ENCODE data around the gene CES2.

CES2 gene

GRCh38 chr16:66908762-66909559 is 26.4 kb upstream of the CES2 start:
- no peak overlapping the region for H3K4me3 ChIP-seq (ENCODE audit: low read length)
- H4K20me1 ChIP-seq (ENCODE audit: insufficient read depth, low read length): no peaks in the 10 kb centered on the region
- no peaks in the 10 kb centered on the region; the same call in 1 of the 2 replicates for H3K27me3 ChIP-seq (ENCODE audit: low read depth, low read length)
- H2AFZ ChIP-seq (ENCODE audit: low read depth, low read length): no peak overlapping the region
- TF ChIP-seq CTCF (IDR thresholded peaks at IDR 0.05; ENCODE audit: low read depth, low read length) (no peak), EZH2phosphoT487 (IDR thresholded peaks at IDR 0.05; ENCODE audit: low read depth) (no peak)
- H3K27ac ChIP-seq (ENCODE audit: low read length): no peak overlapping the region
- H3K4me1 ChIP-seq (ENCODE audit: low read length): no peaks in the 10 kb centered on the region
- no peaks in the 10 kb centered on the region for H3K36me3 ChIP-seq (replicated peaks; ENCODE audit: low read depth, low read length)
- H3K9ac ChIP-seq (ENCODE audit: low read length): no peak overlapping the region
- H3K4me2 ChIP-seq (ENCODE audit: low read length): no peak overlapping the region
- H3K9me3 ChIP-seq (ENCODE audit: insufficient read depth, low read length): no peaks in the 10 kb centered on the region
- no peaks in the 10 kb centered on the region for H3K79me2 ChIP-seq (ENCODE audit: low read length)

- Histone ChIP-seq H3K4me3 (ENCODE audit: low read length) (no peak overlapping the region), H4K20me1 (ENCODE audit: insufficient read depth, low read length) (no peaks in the 10 kb centered on the region), H3K27me3 (ENCODE audit: low read depth, low read length) (no peaks in the 10 kb centered on the region; the same call in 1 of the 2 replicates), H3K4me2 (ENCODE audit: low read length) (no peak overlapping the region), H3K79me2 (ENCODE audit: low read length) (no peaks in the 10 kb centered on the region), H3K9ac (ENCODE audit: low read length) (no peak overlapping the region), H2AFZ (ENCODE audit: low read depth, low read length) (no peak overlapping the region), H3K4me1 (ENCODE audit: low read length) (no peaks in the 10 kb centered on the region), H3K27ac (ENCODE audit: low read length) (no peak overlapping the region), H3K9me3 (ENCODE audit: insufficient read depth, low read length) (no peaks in the 10 kb centered on the region), H3K36me3 (replicated peaks; ENCODE audit: low read depth, low read length) (no peaks in the 10 kb centered on the region)
- no peak for TF ChIP-seq EZH2phosphoT487 (IDR thresholded peaks at IDR 0.05; ENCODE audit: low read depth)
- TF ChIP-seq CTCF (IDR thresholded peaks at IDR 0.05; ENCODE audit: low read depth, low read length): no peak
These were observed 25.0 kb upstream of the CES2 start for GRCh38 chr16:66910175-66910940.

- no peaks in the 10 kb centered on the region for H3K4me1 ChIP-seq (ENCODE audit: low read length)
- no peaks in the 10 kb centered on the region for H3K36me3 ChIP-seq (replicated peaks; ENCODE audit: low read depth, low read length)
- no peak overlapping the region for H3K27ac ChIP-seq (ENCODE audit: low read length)
- H3K4me3 ChIP-seq (ENCODE audit: low read length): no peak overlapping the region
- peaks cover 3% of the 10 kb centered on the region; the same call in 1 of the 2 replicates for H3K27me3 ChIP-seq (ENCODE audit: low read depth, low read length)
- no peaks in the 10 kb centered on the region for H4K20me1 ChIP-seq (ENCODE audit: insufficient read depth, low read length)
- no peak overlapping the region for H2AFZ ChIP-seq (ENCODE audit: low read depth, low read length)
- H3K9ac ChIP-seq (ENCODE audit: low read length): no peak overlapping the region
- no peak overlapping the region for H3K4me2 ChIP-seq (ENCODE audit: low read length)
- no peaks in the 10 kb centered on the region for H3K79me2 ChIP-seq (ENCODE audit: low read length)
- H3K9me3 ChIP-seq (ENCODE audit: insufficient read depth, low read length): no peaks in the 10 kb centered on the region
- TF ChIP-seq EZH2phosphoT487 (IDR thresholded peaks at IDR 0.05; ENCODE audit: low read depth) (no peak), CTCF (IDR thresholded peaks at IDR 0.05; ENCODE audit: low read depth, low read length) (no peak)
These were observed 24.2 kb upstream of the CES2 start for GRCh38 chr16:66911112-66911511.

- no peak for TF ChIP-seq EZH2phosphoT487 (IDR thresholded peaks at IDR 0.05; ENCODE audit: low read depth)
- no peak for TF ChIP-seq CTCF (IDR thresholded peaks at IDR 0.05; ENCODE audit: low read depth, low read length)
- H3K9me3 ChIP-seq (ENCODE audit: insufficient read depth, low read length): no peaks in the 10 kb centered on the region
These were observed 23.5 kb upstream of the CES2 start for GRCh38 chr16:66911801-66912200.

More at GRCh38 chr16:66911801-66912200, 23.5 kb upstream of the CES2 start:
- no peaks in the 10 kb centered on the region for H3K79me2 ChIP-seq (ENCODE audit: low read length)
- no peaks in the 10 kb centered on the region for H3K4me1 ChIP-seq (ENCODE audit: low read length)
- H3K36me3 ChIP-seq (replicated peaks; ENCODE audit: low read depth, low read length): no peaks in the 10 kb centered on the region
- no peak overlapping the region for H3K4me3 ChIP-seq (ENCODE audit: low read length)
- no peak overlapping the region for H2AFZ ChIP-seq (ENCODE audit: low read depth, low read length)
- H3K27me3 ChIP-seq (ENCODE audit: low read depth, low read length): peaks cover 8% of the 10 kb centered on the region; the same call in 1 of the 2 replicates
- no peaks in the 10 kb centered on the region for H4K20me1 ChIP-seq (ENCODE audit: insufficient read depth, low read length)
- no peak overlapping the region for H3K27ac ChIP-seq (ENCODE audit: low read length)
- H3K9ac ChIP-seq (ENCODE audit: low read length): no peak overlapping the region
- no peak overlapping the region for H3K4me2 ChIP-seq (ENCODE audit: low read length)
